Measurements from ENCODE around the gene HCK.

DNA sequence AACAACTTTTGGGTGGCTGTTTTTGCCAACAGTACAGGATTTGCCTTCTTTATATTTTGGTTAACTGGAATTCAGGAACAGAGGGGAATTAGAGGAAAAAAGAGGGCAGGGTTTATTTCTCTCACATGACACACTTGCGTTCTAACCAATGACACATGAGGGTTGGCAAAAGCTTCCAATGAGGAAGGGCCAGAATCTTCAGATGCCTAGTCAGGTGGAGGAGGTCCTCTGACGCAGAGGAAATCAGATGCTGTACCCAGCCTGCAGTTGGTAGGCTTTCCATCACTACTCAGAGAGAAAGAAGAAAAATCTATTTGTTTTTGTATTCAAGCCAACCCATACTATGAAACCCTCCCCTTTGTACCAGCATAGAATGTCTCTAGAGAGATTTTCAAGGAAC is 78.3 kb downstream of the HCK start:
- TF ChIP-seq EZH2 (IDR thresholded peaks at IDR 0.05; ENCODE audit: insufficient read depth, poor library complexity, severe bottlenecking) (no peak), EZH2phosphoT487 (IDR thresholded peaks at IDR 0.05; ENCODE audit: insufficient read depth, low read depth) (no peak)

Measured in GM23248 (cell line).